Mesodermal cell (in vitro differentiated cells): ENCODE data around the gene ST3GAL2.
"Not testable (repeated sequence)": the region's sequence is repeated elsewhere in the genome, so short reads cannot be mapped to it uniquely, and the experiment has no call there.

Experiments used
- H3K27ac ChIP-seq: 2 replicates; pipeline ENCODE4 v1.7.0; 2013; ENCODE audit warnings: mild to moderate bottlenecking, low read depth, low read length, moderate library complexity; ENCODE audit not compliant: severe bottlenecking
- H3K36me3 ChIP-seq: 2 replicates; pipeline ENCODE4 v1.7.1; 2013; ENCODE audit warnings: mild to moderate bottlenecking, low read length, moderate library complexity; ENCODE audit not compliant: control insufficient read depth, insufficient read depth
- H3K4me1 ChIP-seq: one replicate; pipeline ENCODE4 v1.7.1; 2013; ENCODE audit warnings: mild to moderate bottlenecking, low read length; ENCODE audit not compliant: insufficient read depth, control insufficient read depth, poor library complexity, severe bottlenecking
- H3K4me3 ChIP-seq: 2 replicates; pipeline ENCODE4 v1.7.0; 2013; ENCODE audit warnings: low read length, control low read depth, mild to moderate bottlenecking; ENCODE audit not compliant: insufficient read depth, poor library complexity, severe bottlenecking; ENCODE audit errors: extremely low read depth
- H3K9me3 ChIP-seq: 2 replicates; pipeline ENCODE4 v1.7.1; 2013; ENCODE audit warnings: mild to moderate bottlenecking, low read length, moderate library complexity; ENCODE audit not compliant: control insufficient read depth
- WGBS, 2 experiments: methylation state at CpG; one replicate each; pipeline ENCODE4 v1.1.5; 2013; ENCODE audit warnings: missing lambda C conversion rate in 2 of 2; ENCODE audit not compliant: insufficient coverage in 2 of 2; 5-methylcytosine and 5-hydroxymethylcytosine counted together

The ST3GAL2 gene

DNA sequence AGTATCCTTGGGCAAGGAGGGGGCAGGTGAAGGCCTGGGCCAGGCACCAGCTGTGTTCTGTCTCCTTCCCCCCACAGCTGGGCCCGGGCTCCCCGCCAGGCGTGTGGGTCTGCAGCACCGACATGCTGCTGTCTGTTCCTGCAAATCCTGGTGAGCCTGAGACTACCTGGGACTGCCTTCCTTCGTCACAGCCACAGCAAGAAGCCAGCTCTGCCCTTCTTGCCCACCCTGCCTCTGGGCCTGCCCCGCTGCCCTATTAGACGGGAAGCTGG lies 27.8 kb upstream of the ST3GAL2 start:
- H3K9me3 ChIP-seq: no peaks in the 10 kb centered on the region
- no peak overlapping the region for H3K4me3 ChIP-seq
- H3K4me1 ChIP-seq: no peaks in the 10 kb centered on the region
- no peaks in the 10 kb centered on the region for H3K36me3 ChIP-seq
- WGBS, 2 experiments: 88 to 94% methylated on average over 5 to 7 of the region's 7 CpGs
- H3K27ac ChIP-seq: no peak overlapping the region

GRCh38 chr16:70465999-70466804 lies 27.3 kb upstream of the ST3GAL2 start:
- WGBS, 2 experiments: 91 to 93% methylated on average over 9 to 12 of the region's 13 CpGs
- H3K36me3 ChIP-seq: no peaks in the 10 kb centered on the region

GRCh38 chr16:70463235-70463634 lies 24.3 kb upstream of the ST3GAL2 start:
- no peak overlapping the region for H3K4me3 ChIP-seq
- no peaks in the 10 kb centered on the region for H3K9me3 ChIP-seq
- no peaks in the 10 kb centered on the region for H3K36me3 ChIP-seq
- WGBS, 2 experiments: 100% methylated on average over 1 of the region's 2 CpGs
- peaks cover 4% of the 10 kb centered on the region for H3K4me1 ChIP-seq
- H3K27ac ChIP-seq: no peak overlapping the region

More at GRCh38 chr16:70465999-70466804, 27.3 kb upstream of the ST3GAL2 start:
- peaks cover under 1% of the 10 kb centered on the region for H3K4me1 ChIP-seq
- H3K4me3 ChIP-seq: no peak overlapping the region
- H3K9me3 ChIP-seq: no peaks in the 10 kb centered on the region
- no peak overlapping the region for H3K27ac ChIP-seq

GRCh38 chr16:70460737-70461261 lies 21.9 kb upstream of the ST3GAL2 start:
- WGBS, 2 experiments: 56 to 71% methylated on average over 6 to 7 of the region's 8 CpGs
- H3K9me3 ChIP-seq: no peaks in the 10 kb centered on the region
- H3K27ac ChIP-seq: peak overlapping the region; percentile 29

GRCh38 chr16:70457446-70458166 lies 18.7 kb upstream of the ST3GAL2 start:
- 91% methylated on average over 4 to 5 of the region's 5 CpGs for WGBS, 2 experiments
- H3K4me3 ChIP-seq: no peak overlapping the region
- no peaks in the 10 kb centered on the region for H3K36me3 ChIP-seq
- no peaks in the 10 kb centered on the region for H3K9me3 ChIP-seq
- no peak overlapping the region for H3K27ac ChIP-seq
- peaks cover 4% of the 10 kb centered on the region for H3K4me1 ChIP-seq

More at GRCh38 chr16:70460737-70461261, 21.9 kb upstream of the ST3GAL2 start:
- H3K4me1 ChIP-seq: peaks cover 4% of the 10 kb centered on the region
- H3K4me3 ChIP-seq: no peak overlapping the region
- no peaks in the 10 kb centered on the region for H3K36me3 ChIP-seq

- no peaks in the 10 kb centered on the region for H3K4me1 ChIP-seq
- 89 to 96% methylated on average over 4 to 6 of the region's 7 CpGs for WGBS, 2 experiments
- H3K4me3 ChIP-seq: no peak overlapping the region
- H3K9me3 ChIP-seq: no peaks in the 10 kb centered on the region
- no peak overlapping the region for H3K27ac ChIP-seq
- H3K36me3 ChIP-seq: no peaks in the 10 kb centered on the region
Measured at GRCh38 chr16:70455910-70456309, 17.0 kb upstream of the ST3GAL2 start.

DNA sequence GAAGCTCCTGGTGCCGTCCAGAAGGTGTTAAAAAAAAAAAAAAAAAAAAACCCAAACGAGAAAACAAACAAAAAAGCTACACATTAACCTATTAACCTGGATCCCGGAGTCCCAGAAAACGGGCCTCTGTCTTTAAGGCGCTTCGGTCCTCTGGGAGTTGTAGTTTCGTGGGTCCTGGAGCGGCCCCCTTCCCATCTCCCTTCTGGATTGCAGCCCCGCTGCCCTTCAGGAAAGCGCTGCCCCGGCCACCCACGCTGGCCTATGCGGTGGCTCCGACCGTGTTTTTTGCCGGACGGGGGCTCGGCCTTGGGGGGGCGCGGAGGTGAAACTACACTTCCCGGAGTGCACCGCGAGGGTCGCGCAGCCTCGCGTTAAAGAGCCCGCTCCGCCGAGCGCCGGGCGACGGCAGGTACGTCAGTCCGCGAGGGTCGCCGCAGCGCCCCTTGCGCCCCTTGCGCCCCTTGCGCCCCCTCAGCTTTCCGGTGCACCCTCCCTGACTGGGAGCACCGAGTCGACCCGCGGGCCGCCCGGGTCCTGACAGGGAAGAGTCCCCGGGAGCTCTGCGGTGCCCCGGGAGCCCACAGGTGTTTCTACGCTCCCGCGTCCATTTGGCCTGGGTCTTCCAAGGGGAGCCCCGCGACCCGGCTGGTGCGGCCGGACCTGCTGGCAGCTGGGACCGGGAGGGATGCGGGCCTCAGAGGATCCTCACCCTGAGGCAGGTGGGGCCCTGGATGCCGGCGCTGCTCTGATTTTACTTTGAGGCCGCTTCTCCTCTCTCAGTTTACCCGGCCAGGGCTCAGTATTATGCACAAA lies 15.5 kb upstream of the ST3GAL2 start, which contains the start of gene FCSK:
FCSK (plus strand) TSS at position 374 of the 813 bp plus-strand sequence. CDS start 8,596 bp downstream, outside the sequence.
- WGBS, 2 experiments: 0% methylated on average over 48 to 60 of the region's 67 CpGs

DNA sequence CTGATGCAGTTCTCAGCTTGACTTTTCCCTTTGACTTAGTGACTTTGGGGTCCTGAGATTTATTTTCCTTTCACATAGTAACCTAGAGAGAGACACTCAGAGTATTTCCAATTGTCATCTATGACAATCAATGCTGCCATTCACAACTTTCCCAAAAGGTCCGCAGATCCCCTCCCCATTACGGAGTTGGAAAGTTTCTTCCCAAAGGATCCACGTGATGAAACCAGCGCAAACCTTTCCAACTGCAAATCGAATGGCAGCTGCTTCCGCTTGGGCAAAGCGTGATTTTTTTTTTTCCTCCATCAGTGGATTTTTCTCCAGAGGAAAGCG lies 15.0 kb upstream of the ST3GAL2 start:
- Histone ChIP-seq H3K4me1 (no peaks in the 10 kb centered on the region), H3K27ac (peak overlapping the region; percentile 99), H3K9me3 (no peaks in the 10 kb centered on the region), H3K36me3 (no peaks in the 10 kb centered on the region), H3K4me3 (peak overlapping the region; percentile 86)
- WGBS, 2 experiments: 0% methylated on average over 4 of the region's 8 CpGs

More for the DNA sequence above, 15.5 kb upstream of the ST3GAL2 start, which contains the start of gene FCSK:
- Histone ChIP-seq H3K36me3 (no peaks in the 10 kb centered on the region), H3K9me3 (no peaks in the 10 kb centered on the region), H3K4me3 (peak within 1 kb of the TSS; percentile 86), H3K27ac (peak within 1 kb of the TSS; percentile 99), H3K4me1 (no peaks in the 10 kb centered on the region)

GRCh38 chr16:70453117-70453891 lies 14.4 kb upstream of the ST3GAL2 start:
- Histone ChIP-seq H3K36me3 (no peaks in the 10 kb centered on the region), H3K27ac (peak overlapping the region; percentile 99), H3K9me3 (no peaks in the 10 kb centered on the region), H3K4me3 (peak overlapping the region; percentile 86), H3K4me1 (no peaks in the 10 kb centered on the region)
- WGBS, 2 experiments: 93 to 94% methylated on average over 10 to 11 of the region's 11 CpGs

DNA sequence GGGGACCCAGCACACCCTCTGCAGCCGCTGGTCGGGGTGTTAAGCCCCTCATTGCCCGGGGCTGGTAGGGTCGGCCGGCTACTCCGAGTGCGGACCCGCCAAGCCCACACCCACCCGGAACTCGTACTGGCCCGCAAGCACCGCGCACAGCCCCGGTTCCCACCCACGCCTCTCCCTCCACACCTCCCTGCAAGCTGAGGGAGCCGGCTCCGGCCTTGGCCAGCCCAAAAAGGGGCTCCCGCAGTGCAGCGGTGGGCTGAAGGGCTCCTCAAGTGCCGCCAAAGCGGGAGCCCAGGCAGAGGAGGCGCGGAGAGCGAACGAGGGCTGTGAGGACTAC lies 12.1 kb upstream of the ST3GAL2 start:
- WGBS, 2 experiments: 98% methylated on average over 7 to 17 of the region's 25 CpGs
- H3K4me3 ChIP-seq, H3K36me3 ChIP-seq, H3K27ac ChIP-seq, H3K9me3 ChIP-seq, H3K4me1 ChIP-seq: not testable (repeated sequence)
